A549 (cell line): ENCODE results near the gene HHIP. TPM values are rescaled to one million over a fixed set of nuclear protein-coding genes. Genes with fewer than 3 reads are reported as not detected.

Experiments
- ATAC-seq, 2 experiments: fragments of 200-7000 bp in 1 of 2; fragments of >200 bp in 1 of 2; cut with Nextera tagmentation in 1 of 2; cut with Tn5 transposase in 1 of 2; 3 replicates each; pipeline versions ENCODE4 v1.8.0 to v1.9.1; 2018 to 2020; ENCODE audit warnings: mild to moderate bottlenecking in 1 of 2, moderate library complexity in 1 of 2
- CTCF ChIA-PET: fragments of 300-600 bp; sonication (Branson Sonifier 250); formaldehyde crosslinking; extraction: SDS; loops from one replicate; lab custom pipeline; 2021; ENCODE audit warnings: antibody characterized with exemption, inconsistent platforms; lab: Yijun Ruan, JAX
- POLR2A ChIA-PET: fragments of 350-600 bp; formaldehyde crosslinking; extraction: SDS; loops from one replicate; lab custom pipeline; 2021; ENCODE audit warnings: antibody characterized with exemption, inconsistent platforms; lab: Yijun Ruan, JAX
- DNase-seq, 2 experiments: peaks; one replicate each; pipeline versions ENCODE4 v3.0.0 to v3.0.0-alpha.2; 2011 to 2016; ENCODE audit warnings: low read depth in 1 of 2, low spot score in 1 of 2
- FAIRE-seq: peaks from 2 replicates; lab custom pipeline; 2011; peaks lifted over from hg19 to GRCh38; lab: Jason Lieb, UNC
- H3K27ac ChIP-seq, 2 experiments: fragments of >200 bp; sonication (Bioruptor Twin); formaldehyde crosslinking; 3 replicates each; pipeline ENCODE4 v1.5.1; 2016 to 2017
- H3K4me1 ChIP-seq: fragments of >200 bp; sonication (Bioruptor Twin); formaldehyde crosslinking; 3 replicates; pipeline ENCODE4 v1.6.1; 2016
- H3K4me2 ChIP-seq: fragments of >200 bp; sonication (Bioruptor Twin); formaldehyde crosslinking; 3 replicates; pipeline ENCODE4 v1.6.1; 2016
- H3K4me3 ChIP-seq: fragments of >200 bp; sonication (Bioruptor Twin); formaldehyde crosslinking; 3 replicates; pipeline ENCODE4 v1.5.1; 2016
- H3K9me3 ChIP-seq: fragments of >200 bp; sonication (Bioruptor Twin); formaldehyde crosslinking; 3 replicates; pipeline ENCODE4 v1.6.1; 2016
- CEBPB ChIP-seq, 2 experiments: fragments of >200 bp in 1 of 2; sonication (Bioruptor Twin) in 1 of 2; formaldehyde crosslinking in 1 of 2; IDR thresholded peaks; 2 replicates each; pipeline ENCODE4 v1.6.1; 2012 to 2016
- ESRRA ChIP-seq: fragments of 150-350 bp; IDR thresholded peaks from 2 replicates; pipeline ENCODE4 v1.6.1; 2014; ENCODE audit warnings: mild to moderate bottlenecking, low read length, borderline replicate concordance
- FOSL2 ChIP-seq, 2 experiments: fragments of 450-650 bp in 1 of 2; fragments of >200 bp in 1 of 2; sonication (Bioruptor Twin) in 1 of 2; formaldehyde crosslinking; IDR thresholded peaks; 2 replicates each; pipeline versions ENCODE4 v1.5.0 to v1.6.1; 2016 to 2020; ENCODE audit warnings: mild to moderate bottlenecking in 1 of 2, moderate library complexity in 1 of 2
- GATA3 ChIP-seq: IDR thresholded peaks from 2 replicates; pipeline ENCODE4 v1.6.1; 2012; ENCODE audit warnings: borderline replicate concordance
- HDAC2 ChIP-seq: fragments of 200-600 bp; sonication (generic); IDR thresholded peaks from 2 replicates; pipeline ENCODE4 v1.6.1; 2016
- HOXB5 ChIP-seq: fragments of 250-450 bp; sonication (Bioruptor Pico); IDR thresholded peaks from 2 replicates; pipeline ENCODE4 v1.5.0; 2020; ENCODE audit warnings: mild to moderate bottlenecking, moderate library complexity
- KDM5A ChIP-seq: fragments of 200-600 bp; sonication (generic); IDR thresholded peaks from 2 replicates; pipeline ENCODE4 v1.6.1; 2016; ENCODE audit warnings: antibody characterized with exemption, mild to moderate bottlenecking
- NPAS2 ChIP-seq: fragments of 250-450 bp; sonication (Bioruptor Pico); IDR thresholded peaks from 2 replicates; pipeline ENCODE4 v1.8.0; 2022; ENCODE audit warnings: mild to moderate bottlenecking, moderate library complexity, borderline replicate concordance
- POLR2A ChIP-seq: IDR thresholded peaks from 2 replicates; pipeline ENCODE4 v1.6.1; 2012; ENCODE audit warnings: mild to moderate bottlenecking, low read length
- RAD21 ChIP-seq, 2 experiments: fragments of >200 bp in 1 of 2; sonication (Bioruptor Twin) in 1 of 2; formaldehyde crosslinking in 1 of 2; IDR thresholded peaks in 1 of 2; conservative IDR thresholded peaks in 1 of 2; 2 replicates in 1 of 2; 3 replicates in 1 of 2; pipeline ENCODE4 v1.6.1; 2012 to 2018; ENCODE audit warnings: inconsistent platforms in 1 of 2
- RARB ChIP-seq: fragments of 250-450 bp; sonication (Bioruptor Pico); IDR thresholded peaks from 2 replicates; pipeline ENCODE4 v1.8.0; 2021; ENCODE audit warnings: mild to moderate bottlenecking, moderate library complexity
- RCOR1 ChIP-seq: fragments of 150-350 bp; IDR thresholded peaks from 2 replicates; pipeline ENCODE4 v1.6.1; 2014; ENCODE audit warnings: antibody characterized with exemption, low read length, low read depth
- RFX5 ChIP-seq: fragments of 450-650 bp; IDR thresholded peaks from 2 replicates; pipeline ENCODE4 v1.7.1; 2014; ENCODE audit warnings: antibody characterized with exemption, mild to moderate bottlenecking, moderate library complexity
- SMC3 ChIP-seq: fragments of >200 bp; sonication (Bioruptor Twin); formaldehyde crosslinking; IDR thresholded peaks from 3 replicates; pipeline ENCODE4 v1.6.1; 2018; ENCODE audit warnings: inconsistent platforms
- SREBF2 ChIP-seq: fragments of 450-650 bp; IDR thresholded peaks from 2 replicates; pipeline ENCODE4 v1.6.1; 2014; ENCODE audit warnings: mild to moderate bottlenecking, moderate library complexity
- ZC3H11A ChIP-seq: fragments of 450-650 bp; IDR thresholded peaks from 2 replicates; pipeline ENCODE4 v1.6.1; 2014; ENCODE audit warnings: antibody characterized with exemption, mild to moderate bottlenecking
- ZFP36 ChIP-seq: fragments of 450-650 bp; IDR thresholded peaks from 2 replicates; pipeline ENCODE4 v1.6.1; 2014; ENCODE audit warnings: borderline replicate concordance; ENCODE audit not compliant: partially characterized antibody
- ZNF302 ChIP-seq: fragments of 250-450 bp; sonication (Bioruptor Pico); IDR thresholded peaks from 2 replicates; pipeline ENCODE4 v1.9.0; 2021; ENCODE audit warnings: inconsistent platforms, mild to moderate bottlenecking, moderate library complexity
- WGBS: methylation state at CpG from one replicate; pipeline ENCODE4 v1.1.6; 2017; ENCODE audit errors: missing lambda C conversion rate; 5-methylcytosine and 5-hydroxymethylcytosine counted together
- polyA plus RNA-seq, 4 experiments: library from polyadenylated mRNA; depleted of rRNA in 3 of 4; stranded (reverse); fragments of >200 nt; fragmentation: RNase III in 1 of 4; extraction: RNeasy Plus Mini Kit Qiagen cat#74134 plus additional on column Dnase treatment in 1 of 4; gene quantifications; 2 replicates in 3 of 4; 3 replicates in 1 of 4; pipeline ENCODE4 v1.2.3, GENCODE V29; 2011 to 2017
- TF ChIP-seq, protein P1 (sequence below): IDR thresholded peaks from 2 replicates; pipeline ENCODE4 v1.6.1; 2012
- TF ChIP-seq, protein P2 (sequence below): fragments of 150-350 bp; IDR thresholded peaks from 2 replicates; pipeline ENCODE4 v1.6.1; 2014; ENCODE audit warnings: low read depth, mild to moderate bottlenecking, low read length
- TF ChIP-seq, protein P3 (sequence below): fragments of 250-450 bp; sonication (Bioruptor Pico); IDR thresholded peaks from 2 replicates; pipeline ENCODE4 v1.5.0; 2021; ENCODE audit warnings: mild to moderate bottlenecking, moderate library complexity, borderline replicate concordance
- TF ChIP-seq, protein P4 (sequence below): fragments of >200 bp; sonication (Bioruptor Twin); formaldehyde crosslinking; IDR thresholded peaks from 3 replicates; pipeline ENCODE4 v1.6.1; 2016
- TF ChIP-seq, protein P5 (sequence below): IDR thresholded peaks from 2 replicates; pipeline ENCODE4 v1.6.1; 2012; ENCODE audit warnings: low read depth, borderline replicate concordance
- TF ChIP-seq, protein P6 (sequence below): IDR thresholded peaks from 2 replicates; pipeline ENCODE4 v1.6.1; 2012

The HHIP gene
- polyA plus RNA-seq, 2 of the 4 experiments (the other 2 are of a cell fraction): 0.93 to 1.0 TPM

DNA sequence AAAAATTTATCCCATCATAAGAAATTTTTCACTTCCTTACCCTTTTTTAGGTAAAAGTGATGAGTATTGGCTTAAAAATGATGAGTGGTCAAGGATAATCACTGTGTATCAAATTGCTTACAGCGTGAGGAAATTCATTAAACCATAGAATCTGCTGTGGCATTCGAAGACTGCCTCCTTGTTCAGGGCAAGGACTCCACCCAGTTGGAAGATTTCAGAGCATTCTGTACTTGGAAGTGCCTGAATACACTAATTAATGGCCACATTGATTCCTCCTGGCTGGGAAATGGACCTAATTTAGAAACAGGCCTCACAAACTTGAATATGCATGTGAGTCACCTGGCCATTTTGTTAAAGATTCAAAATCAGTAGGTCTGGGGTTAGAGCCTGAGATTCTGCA, 83.2 kb downstream of the HHIP start:
- FAIRE-seq (no peak), DNase-seq (no peak), ATAC-seq (no peak)
- H3K4me2 ChIP-seq: no peak overlapping the region
- no peak overlapping the region for H3K4me3 ChIP-seq
- H3K27ac ChIP-seq: no peak overlapping the region
- 79% methylated on average over 2 of the region's 2 CpGs for WGBS
- H3K9me3 ChIP-seq: no peaks in the 10 kb centered on the region
- POLR2A ChIA-PET: no interaction called here
- peaks cover 13% of the 10 kb centered on the region; the same call in 2 of the 3 replicates for H3K4me1 ChIP-seq
- no peak for TF ChIP-seq SMC3
- no peak for TF ChIP-seq RFX5
- no peak for TF ChIP-seq NPAS2
- TF ChIP-seq ZFP36: no peak
- TF ChIP-seq ZC3H11A: no peak
- TF ChIP-seq, all 56 proteins: peak for 0
- CTCF ChIA-PET: interaction anchor here (1.0 kb wide), 1 partner anchor 20 kb away, joined by 3 read pairs; no protein-coding TSS in a partner anchor

DNA sequence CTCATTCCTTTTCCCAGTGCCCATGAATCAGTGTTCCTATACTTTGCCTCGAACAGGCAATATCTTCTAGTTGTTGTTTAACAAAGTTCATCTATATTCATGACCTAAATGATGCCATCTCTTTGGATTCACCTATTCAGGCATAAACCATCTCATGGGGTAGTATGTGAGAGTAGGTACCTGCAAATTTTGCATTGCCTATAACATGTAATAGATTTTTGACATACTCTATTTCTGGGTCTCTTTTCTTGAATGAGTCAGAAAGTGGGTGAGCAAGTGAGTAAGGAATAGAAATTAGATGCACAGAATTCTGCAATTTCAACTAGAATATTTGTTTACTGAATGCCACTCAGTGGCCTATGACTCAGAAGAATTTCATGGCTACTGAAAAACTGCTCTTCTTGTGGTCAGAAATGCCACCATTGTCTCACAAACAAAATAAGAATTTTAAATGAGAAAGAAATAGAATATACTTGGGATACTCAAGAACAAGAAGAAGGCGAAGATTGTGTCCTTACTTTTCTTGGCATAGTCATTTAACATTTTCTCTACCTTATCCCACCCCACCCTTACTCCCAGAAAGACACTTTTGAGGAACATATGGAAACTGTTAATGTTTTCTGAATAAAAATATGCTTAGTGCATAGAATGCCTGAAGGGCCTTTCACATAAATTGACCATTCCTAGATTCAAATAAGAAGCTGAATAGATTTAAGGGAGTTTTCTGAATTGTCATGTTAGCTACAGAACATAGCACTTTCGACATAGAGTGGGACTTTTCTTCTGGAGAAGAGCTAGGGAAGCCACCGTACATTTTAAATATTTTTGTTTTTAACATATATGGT, 86.8 kb downstream of the HHIP start:
- Histone ChIP-seq H3K27ac (no peak overlapping the region), H3K9me3 (no peaks in the 10 kb centered on the region), H3K4me2 (peak overlapping the region; percentile 22; the same call in 1 of the 3 replicates), H3K4me3 (no peak overlapping the region), H3K4me1 (peaks cover 17% of the 10 kb centered on the region; the same call in 2 of the 3 replicates)
- ChIA-PET POLR2A (no interaction called here), CTCF (no interaction called here)
- WGBS: 56% methylated on average over 4 of the region's 4 CpGs
- TF ChIP-seq RFX5: no peak
- TF ChIP-seq, protein P1, sequence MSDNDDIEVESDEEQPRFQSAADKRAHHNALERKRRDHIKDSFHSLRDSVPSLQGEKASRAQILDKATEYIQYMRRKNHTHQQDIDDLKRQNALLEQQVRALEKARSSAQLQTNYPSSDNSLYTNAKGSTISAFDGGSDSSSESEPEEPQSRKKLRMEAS: no peak
- TF ChIP-seq NPAS2: no peak
- TF ChIP-seq SREBF2: no peak
- TF ChIP-seq, protein P2, sequence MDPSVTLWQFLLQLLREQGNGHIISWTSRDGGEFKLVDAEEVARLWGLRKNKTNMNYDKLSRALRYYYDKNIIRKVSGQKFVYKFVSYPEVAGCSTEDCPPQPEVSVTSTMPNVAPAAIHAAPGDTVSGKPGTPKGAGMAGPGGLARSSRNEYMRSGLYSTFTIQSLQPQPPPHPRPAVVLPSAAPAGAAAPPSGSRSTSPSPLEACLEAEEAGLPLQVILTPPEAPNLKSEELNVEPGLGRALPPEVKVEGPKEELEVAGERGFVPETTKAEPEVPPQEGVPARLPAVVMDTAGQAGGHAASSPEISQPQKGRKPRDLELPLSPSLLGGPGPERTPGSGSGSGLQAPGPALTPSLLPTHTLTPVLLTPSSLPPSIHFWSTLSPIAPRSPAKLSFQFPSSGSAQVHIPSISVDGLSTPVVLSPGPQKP: no peak
- no peak for TF ChIP-seq ESRRA
- no peak for TF ChIP-seq ZNF302
- no peak for TF ChIP-seq POLR2A
- TF ChIP-seq HDAC2: no peak
- no peak for TF ChIP-seq FOSL2 (IDR thresholded peaks at IDR 0.05)
- TF ChIP-seq FOSL2 (CRISPR knock-in tag; IDR thresholded peaks at IDR 0.05): no peak
- TF ChIP-seq KDM5A: no peak
- no peak for TF ChIP-seq RCOR1
- TF ChIP-seq, protein P3, sequence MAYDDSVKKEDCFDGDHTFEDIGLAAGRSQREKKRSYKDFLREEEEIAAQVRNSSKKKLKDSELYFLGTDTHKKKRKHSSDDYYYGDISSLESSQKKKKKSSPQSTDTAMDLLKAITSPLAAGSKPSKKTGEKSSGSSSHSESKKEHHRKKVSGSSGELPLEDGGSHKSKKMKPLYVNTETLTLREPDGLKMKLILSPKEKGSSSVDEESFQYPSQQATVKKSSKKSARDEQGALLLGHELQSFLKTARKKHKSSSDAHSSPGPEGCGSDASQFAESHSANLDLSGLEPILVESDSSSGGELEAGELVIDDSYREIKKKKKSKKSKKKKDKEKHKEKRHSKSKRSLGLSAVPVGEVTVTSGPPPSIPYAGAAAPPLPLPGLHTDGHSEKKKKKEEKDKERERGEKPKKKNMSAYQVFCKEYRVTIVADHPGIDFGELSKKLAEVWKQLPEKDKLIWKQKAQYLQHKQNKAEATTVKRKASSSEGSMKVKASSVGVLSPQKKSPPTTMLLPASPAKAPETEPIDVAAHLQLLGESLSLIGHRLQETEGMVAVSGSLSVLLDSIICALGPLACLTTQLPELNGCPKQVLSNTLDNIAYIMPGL (CRISPR knock-in tag): no peak
- TF ChIP-seq, protein P4, sequence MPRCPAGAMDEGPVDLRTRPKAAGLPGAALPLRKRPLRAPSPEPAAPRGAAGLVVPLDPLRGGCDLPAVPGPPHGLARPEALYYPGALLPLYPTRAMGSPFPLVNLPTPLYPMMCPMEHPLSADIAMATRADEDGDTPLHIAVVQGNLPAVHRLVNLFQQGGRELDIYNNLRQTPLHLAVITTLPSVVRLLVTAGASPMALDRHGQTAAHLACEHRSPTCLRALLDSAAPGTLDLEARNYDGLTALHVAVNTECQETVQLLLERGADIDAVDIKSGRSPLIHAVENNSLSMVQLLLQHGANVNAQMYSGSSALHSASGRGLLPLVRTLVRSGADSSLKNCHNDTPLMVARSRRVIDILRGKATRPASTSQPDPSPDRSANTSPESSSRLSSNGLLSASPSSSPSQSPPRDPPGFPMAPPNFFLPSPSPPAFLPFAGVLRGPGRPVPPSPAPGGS: no peak
- TF ChIP-seq CEBPB (IDR thresholded peaks at IDR 0.05): no peak
- DNase-seq (no peak), FAIRE-seq (no peak), ATAC-seq (no peak)

DNA sequence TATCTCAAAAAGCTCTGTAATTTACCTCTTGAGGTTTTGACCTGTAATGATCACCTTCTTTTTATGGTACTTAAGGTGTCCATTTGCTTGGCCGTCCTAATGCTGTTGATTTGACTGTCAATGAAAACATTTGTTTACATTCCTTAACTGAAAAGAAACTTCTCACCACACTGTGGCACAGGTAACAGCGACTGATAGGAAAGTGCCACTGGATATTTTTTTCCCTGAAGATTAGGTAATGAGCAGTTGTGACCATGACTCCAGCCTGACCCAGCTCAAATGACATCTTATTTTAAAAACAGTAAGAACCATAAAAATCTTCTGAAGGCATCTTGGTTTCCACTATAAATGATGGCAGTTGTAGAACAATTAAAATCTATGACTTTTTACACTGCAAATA, 87.6 kb downstream of the HHIP start:
- WGBS: 86% methylated on average over 2 of the region's 2 CpGs
- Histone ChIP-seq H3K4me2 (no peak overlapping the region), H3K4me1 (peaks cover 17% of the 10 kb centered on the region; the same call in 2 of the 3 replicates), H3K27ac (no peak overlapping the region), H3K4me3 (no peak overlapping the region), H3K9me3 (no peaks in the 10 kb centered on the region)
- DNase-seq: no peak
- CTCF ChIA-PET: no interaction called here
- POLR2A ChIA-PET: no interaction called here
- ATAC-seq: no peak
- FAIRE-seq: no peak
- TF ChIP-seq, protein P4: no peak
- TF ChIP-seq, protein P5, sequence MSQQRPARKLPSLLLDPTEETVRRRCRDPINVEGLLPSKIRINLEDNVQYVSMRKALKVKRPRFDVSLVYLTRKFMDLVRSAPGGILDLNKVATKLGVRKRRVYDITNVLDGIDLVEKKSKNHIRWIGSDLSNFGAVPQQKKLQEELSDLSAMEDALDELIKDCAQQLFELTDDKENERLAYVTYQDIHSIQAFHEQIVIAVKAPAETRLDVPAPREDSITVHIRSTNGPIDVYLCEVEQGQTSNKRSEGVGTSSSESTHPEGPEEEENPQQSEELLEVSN: no peak
- TF ChIP-seq ZFP36: no peak
- TF ChIP-seq, protein P6, sequence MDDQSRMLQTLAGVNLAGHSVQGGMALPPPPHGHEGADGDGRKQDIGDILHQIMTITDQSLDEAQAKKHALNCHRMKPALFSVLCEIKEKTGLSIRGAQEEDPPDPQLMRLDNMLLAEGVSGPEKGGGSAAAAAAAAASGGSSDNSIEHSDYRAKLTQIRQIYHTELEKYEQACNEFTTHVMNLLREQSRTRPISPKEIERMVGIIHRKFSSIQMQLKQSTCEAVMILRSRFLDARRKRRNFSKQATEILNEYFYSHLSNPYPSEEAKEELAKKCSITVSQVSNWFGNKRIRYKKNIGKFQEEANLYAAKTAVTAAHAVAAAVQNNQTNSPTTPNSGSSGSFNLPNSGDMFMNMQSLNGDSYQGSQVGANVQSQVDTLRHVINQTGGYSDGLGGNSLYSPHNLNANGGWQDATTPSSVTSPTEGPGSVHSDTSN: no peak
- no peak for TF ChIP-seq RARB
- TF ChIP-seq HOXB5: no peak
- TF ChIP-seq RAD21 (conservative IDR thresholded peaks at IDR 0.05 in 1 of 2, IDR thresholded peaks at IDR 0.05 in 1 of 2): no peak
- TF ChIP-seq GATA3: no peak
